EH (cell line): ENCODE measurements around the gene POU3F2.
A peak's percentile ranks its signal among the peaks of the same experiment; 100 is the strongest.

ENCODE experiments used
- DNase-seq: peaks from one replicate; pipeline ENCODE4 v3.0.0-alpha.2; 2015; ENCODE audit warnings: low read depth

POU3F2 gene

DNA sequence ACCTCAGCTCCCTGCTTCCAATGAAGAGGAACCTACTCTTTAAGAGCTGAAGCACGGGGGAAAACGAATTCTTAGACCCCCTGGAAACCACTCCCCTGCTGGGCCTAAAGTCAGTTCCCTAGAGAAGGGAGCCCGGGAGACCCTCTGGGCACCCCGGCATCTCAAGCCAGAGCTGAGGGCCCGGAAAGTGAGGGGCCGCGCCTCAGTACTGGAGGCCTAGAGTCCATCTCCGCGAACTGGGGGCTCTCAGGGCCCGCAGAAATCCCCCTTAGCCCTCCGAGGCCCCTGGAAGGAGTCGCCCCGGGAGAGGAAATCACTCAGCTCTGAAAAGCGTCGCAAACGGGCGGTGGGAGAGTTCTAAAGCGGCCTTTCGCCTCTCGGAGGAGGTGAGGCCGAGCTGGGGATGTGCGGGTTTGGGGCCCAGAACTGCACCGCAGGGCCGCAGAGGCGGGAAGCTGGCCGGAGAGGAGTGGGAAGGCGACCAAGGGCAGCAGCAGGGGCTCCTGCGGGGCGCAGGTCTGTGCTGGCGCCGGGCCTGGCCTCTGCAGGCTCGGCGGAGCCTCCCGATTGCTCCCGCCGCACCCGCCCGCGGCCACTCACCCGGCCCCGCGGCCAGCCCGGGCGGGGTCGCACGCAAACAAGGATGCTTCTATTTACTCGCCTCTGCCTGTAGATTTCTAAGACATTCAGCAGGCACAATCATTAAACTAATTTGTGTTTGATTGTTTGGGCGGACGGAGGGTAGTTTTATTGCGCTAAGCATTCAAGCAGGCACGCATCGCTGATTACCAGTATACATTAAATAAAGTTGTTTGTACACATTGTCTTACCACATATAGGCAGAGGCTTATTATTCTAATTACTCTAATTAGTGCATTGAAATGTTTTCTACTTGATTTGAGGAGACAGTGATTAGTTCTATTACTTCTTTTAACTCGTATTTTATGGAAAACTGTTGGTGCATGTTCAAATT, 9.2 kb downstream of the POU3F2 start:
- no peak for DNase-seq

DNA sequence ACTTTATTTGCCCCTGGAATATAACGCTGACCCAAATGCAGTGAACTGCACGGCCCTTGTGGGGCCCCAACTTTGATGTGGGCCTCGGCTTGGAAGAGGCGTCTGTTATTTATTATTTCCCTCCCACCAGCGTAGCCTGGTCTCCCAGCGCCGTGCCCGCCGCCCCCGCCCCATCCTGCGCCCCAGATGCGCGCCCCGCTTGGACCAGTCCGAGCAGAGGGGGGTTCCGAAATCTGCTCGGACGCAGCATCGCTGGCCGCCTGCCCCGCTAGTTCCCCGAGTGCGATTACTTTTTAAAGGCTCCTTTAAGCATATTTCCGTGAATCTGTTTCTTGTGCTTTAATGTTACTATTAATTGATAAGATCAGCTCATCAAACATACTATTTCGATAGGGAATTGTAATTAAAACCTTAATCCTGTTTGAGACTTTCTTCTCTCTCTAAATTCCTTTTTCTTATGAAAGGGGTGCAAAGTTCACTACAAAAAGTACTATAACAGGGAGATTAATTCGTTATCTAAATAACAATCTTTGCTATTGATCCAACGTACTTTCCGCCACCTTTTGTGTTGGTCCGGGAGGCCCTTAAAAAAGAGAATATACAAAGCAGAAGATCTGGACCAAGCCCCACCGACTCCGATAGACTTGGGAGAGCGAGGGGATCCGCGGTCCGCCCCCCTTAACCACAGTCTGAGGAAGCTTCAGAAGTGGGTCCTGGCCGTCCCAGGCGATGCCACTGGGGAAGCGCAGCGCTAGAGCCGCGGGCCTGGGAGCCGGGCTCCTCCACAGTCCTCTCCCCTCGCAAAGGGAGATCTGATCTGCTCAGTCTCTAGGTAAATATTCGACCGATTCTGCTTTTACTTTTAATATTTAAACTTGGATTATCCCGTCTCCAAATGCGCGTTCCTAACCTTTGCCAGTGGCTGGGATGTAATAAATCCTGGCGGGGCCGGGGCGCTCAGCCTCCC, 10.2 kb downstream of the POU3F2 start:
- no peak for DNase-seq

DNA sequence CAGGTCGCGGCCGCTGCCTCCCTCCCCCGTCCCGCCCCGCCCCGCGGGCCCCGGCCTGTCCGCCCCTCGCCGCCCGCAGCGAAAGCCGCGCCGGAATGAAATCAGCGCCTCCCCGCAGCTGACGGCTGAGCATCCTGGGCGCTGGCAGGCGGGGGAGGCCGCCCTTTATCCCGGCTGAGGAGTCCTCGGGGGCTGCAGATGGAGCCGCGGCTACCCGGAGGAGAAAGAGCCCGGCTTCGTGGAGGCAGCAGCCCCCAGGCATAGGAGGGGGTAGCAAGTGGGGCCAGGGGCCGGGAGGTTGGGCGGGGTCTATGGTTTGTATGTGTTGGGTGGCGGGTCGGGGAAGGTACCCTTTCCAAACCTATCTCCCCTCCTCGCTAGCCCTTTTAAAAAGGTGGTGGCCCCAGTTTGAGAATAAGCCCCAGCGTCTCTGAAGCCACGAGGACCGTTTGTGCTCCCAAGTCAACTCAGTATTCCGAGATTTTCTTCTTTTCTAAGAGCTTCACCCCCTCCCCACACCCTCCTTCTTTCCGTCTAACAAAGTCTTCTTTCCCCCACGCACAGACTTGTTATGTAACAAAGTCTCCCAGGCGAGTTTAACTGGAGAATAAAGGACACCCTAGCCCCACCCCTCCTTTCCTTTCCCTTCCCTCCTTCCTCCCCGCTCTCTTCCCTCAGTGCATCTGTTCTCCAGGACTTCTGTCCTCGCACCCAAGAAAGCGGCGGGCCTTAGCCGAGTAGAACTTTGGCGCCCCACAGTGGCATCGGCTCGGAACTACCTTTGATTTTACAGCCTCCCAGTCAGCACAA, 11.0 kb downstream of the POU3F2 start:
- DNase-seq, result peak; percentile 82

DNA sequence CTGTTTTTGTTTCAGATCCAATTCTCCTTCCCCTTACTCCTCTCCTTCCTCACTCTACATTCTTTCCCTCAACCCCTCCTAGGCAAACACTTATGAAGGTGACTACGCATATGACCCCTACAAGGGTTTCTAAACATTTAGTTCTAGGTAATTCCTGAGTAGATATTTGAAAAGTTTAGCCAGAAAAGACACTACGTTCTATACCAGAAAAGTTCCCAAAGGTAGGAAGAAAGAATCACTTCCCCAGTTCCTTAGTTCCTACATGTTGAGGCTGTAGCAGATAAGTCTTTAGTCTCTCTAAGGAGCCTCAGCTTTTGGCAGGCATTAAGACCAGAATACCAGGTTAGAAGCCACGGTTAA, 11.6 kb downstream of the POU3F2 start:
- no peak for DNase-seq

DNA sequence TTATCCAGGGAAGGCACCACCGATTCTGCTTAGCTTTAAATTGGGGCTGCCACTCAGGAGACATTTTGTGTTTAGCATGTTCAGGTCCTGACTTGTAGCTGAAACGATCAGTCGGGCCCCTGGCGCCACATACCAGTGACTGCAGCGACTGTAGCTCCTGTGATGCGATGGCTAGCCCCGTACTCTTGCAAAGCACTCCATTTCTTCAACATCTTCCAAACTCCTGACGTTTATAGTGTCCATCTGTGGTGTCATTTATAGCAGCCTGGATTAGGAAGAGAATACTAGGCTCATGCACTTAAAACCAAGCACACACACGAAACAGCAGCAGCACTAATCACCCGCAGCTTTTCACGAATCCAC, 13.0 kb downstream of the POU3F2 start:
- no peak for DNase-seq

DNA sequence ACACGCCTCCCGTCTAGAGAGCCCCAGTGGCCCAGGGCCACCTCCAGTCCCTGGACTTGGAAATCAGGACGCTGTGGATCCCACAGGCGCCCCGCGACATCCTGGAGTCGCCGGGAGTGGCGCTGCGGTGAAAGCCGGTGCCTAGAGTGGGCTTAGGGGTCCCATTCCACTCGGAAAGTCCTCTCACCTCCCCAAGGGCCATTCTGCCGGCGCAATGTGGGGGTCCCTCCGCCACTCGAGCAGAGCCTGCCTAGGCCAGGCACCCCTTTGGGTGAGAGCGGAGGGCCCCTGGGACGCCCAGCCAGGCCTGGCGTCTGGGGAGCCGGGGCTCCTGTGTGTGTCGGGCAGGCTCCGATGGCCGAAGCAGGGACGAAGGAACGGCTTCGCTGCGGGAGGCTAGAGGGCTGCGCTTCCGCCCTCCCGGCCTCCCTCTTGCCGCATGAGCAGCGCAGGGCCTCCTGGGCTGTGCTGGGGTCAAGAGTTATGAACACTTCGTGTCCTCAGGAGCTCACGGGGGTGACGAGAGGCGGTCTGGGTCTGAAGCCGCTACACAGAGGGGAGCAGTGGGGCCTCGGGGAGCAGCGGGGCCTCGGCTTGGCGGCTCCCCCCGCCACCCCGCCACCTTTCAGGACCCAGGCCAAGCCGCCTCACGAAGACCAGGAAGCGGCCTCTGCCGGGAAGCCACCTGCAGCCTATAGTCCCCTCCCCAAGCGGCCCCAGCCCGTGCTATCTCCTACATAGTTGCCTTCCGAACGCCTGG, 13.6 kb downstream of the POU3F2 start:
- peak; percentile 14 for DNase-seq

DNA sequence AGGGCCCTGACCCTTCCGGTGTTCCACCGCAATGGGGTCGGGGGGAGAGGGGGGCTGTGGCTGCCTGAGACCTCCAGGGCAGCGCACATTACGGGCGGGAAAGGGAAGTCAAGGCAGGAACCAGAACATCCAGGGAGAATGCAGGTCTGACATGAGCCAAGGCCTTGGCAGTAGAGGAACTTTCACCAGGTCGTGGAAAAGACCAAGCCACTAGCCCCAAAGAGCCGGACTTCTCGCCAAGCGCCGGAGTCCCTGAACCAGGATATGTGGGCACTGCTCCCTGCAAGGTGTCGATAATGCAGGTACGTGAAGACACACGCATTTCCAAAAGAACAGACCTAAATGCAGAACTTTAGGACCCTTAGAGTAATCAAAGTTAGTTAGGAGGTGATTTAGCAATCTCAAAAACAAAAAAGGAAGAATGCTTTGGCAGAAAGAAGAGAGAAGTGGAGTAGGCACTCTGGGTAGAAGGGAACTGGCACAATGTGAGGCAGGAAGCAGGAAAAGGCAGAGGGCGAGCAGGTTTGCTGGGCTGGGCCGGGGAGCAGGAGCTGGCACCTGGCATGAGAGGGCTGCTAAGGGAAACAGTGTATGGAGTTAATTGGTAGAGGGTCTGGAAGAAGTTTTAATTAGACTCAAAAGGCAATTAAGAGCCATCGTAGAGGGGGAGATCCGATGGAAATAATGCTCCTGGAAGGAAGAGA, 14.3 kb downstream of the POU3F2 start:
- no peak for DNase-seq

DNA sequence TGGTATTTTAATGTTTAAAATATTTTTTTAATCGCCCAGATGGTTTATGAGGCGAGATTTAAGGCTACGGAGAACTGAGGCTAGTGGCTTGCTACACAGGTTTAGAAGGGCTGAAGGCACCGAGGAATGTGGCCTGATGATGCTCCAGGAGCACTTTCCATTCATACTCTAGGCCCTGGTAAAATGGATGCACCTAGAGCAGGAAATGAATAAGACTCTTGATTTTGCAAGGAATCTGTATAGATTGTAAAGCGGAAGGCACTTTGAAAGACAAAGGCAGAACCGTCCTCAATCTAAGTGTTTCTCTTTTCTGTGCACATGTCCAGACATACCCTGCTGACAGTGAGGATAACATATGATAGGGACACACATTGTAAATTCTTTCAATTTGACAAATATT, 30.1 kb downstream of the POU3F2 start:
- DNase-seq, result no peak

DNA sequence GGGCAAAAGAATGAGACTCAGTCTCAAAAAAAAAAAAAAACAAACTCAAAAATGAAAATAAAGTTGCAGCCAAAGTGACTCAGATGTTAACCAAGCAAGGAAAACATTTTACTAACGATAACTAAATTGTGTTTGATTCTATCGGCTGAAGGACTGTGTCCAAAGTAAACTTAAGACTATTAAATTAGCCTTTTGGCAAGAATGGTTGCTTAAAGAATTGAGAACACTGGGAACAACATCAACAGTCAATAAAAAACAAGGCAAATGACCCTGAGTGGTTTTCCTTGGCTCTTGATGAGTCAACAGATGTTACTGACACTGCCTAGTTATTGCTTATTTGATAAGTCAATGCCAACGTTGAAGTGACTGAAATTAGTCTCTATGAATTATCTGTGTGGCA, 36.7 kb downstream of the POU3F2 start:
- DNase-seq, result peak; percentile 41

DNA sequence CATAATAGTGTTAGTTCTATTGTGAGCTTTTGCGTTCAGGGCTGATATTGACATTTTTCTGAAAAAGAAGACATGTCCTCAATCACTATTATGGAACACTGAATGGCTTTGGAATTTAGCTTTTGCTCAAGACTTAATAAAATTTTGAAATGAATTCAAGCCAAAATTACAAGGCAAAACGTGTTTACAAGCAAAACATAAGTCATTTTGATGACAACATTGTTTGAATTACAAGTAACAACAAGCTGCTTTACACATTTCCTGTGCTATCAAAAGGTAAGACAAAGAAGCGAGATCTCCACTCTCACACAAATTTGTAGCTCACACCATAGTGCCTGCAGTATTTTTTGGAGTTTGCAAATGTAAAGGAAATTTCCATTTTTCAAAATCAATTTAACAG, 37.4 kb downstream of the POU3F2 start:
- no peak for DNase-seq

DNA sequence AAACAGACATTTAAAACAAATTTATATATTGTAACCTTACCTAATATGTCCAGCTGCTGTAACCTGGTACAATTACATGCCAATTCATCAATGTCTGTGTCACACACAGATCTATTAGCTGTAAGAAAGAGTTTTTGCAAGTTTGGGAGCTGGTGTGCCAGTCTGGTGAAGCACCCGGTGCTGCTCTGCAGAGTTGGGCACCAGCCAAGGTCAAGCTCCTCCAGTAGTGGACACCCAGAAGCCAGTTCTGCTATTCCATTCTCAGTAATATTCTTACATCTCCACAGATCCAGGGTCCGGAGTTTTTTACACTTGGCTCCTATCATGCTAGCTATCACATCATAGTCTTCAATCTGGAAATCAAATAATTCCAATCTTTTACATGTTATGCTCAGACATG, 41.0 kb downstream of the POU3F2 start:
- no peak for DNase-seq

DNA sequence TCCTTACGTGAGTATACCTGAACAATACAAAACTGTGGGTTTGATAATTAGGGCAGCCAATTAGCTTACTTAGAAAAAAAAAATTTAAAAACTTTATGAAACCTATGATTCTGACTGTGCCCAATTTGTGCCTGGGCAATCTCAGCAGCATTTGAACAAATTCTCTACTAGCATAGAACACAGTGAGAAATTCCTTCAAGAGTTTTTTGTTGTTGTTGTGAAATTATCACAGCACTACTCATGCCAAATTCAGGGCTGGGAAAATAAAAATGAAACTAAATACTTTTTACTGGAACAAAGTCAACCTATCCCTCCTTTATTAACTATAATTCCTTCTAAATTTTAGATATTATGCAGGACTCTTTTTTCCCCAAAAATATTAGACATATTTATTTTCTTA, 42.9 kb downstream of the POU3F2 start:
- DNase-seq, result no peak

DNA sequence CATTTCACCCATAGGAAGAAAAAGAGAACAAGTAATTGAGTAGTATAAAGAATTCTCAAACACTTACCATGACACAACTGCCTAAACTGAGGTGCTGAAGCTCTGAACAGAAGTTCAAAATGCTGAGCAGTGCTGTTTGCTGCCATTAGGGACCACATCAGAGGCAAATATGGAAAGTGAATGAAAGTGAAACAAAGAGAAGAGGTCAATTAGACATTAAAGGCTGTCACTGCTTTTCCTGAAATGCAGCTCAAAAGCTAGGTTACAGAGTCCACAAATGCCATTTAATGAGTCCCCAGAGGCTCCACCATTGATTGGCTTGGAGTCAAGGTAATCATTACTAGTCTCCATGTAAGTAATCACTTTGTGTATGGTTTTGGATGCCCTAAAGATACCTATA, 46.1 kb downstream of the POU3F2 start:
- no peak for DNase-seq

DNA sequence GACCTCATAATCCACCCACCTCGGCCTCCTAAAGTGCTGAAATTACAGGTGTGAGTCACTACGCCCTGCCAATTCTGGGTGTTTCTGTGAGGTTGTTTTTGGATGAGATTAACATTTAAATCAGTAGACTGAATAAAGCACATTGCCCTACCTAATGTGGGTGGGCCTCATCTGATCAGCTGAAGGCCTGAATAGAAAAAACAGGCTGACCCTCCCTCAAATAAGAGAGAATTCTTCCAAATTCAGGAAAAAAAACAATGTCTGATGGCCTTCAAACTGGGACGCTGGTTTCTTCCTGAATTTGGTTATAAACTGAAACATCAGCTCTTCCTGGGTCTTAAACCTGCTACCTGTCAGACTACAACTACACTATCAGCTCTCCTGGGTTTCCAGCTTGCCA, 51.0 kb downstream of the POU3F2 start:
- DNase-seq, result no peak

DNA sequence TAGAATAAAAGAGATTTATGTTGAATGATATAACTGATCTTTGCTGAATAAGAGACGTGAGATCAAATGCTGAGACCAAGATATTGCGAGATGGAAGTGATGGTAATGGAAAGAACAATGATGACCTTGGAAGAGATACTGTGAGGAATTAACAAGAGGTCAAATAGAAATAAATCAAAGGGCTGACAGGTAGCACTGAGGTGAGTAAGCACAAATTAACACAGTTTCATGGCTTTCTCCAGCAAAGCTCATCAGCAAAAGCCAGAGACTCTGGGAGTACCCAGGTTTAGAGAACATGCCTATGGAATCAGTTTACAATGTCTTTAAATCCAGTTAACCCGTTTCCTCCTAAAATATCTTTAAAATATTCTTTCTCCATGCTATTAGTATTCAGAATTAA, 53.3 kb downstream of the POU3F2 start:
- no peak for DNase-seq
